ENCODE results near the gene PDIK1L.
"Not testable (repeated sequence)": the region's sequence is repeated elsewhere in the genome, so short reads cannot be mapped to it uniquely, and the experiment has no call there.

Gene PDIK1L

DNA sequence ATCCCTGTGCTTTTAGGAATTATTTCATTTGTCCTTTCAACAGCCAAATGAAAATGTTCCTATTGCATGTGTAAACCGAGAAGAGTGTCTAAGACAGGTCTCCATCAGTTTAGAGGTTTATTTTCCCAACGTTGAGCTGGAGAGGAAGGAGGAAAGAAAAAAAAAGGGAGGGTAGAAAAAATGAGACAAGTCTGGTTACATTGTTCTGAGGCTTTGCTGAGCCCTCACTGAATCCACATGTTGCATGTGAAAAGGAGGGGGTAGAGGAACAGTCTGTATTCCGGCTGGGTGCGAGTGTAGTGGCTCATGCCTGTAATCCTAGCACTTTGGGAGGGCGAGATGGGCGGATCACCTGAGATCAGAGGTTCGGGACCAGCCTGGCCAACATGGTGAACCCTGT is 19.2 kb upstream of the PDIK1L start:
- DNase-seq, result no peak

GRCh38 chr1:26093569-26093968 is 18.1 kb upstream of the PDIK1L start:
- DNase-seq, result peak; percentile 6

GRCh38 chr1:26094076-26094669 is 17.5 kb upstream of the PDIK1L start:
- peak; percentile 3 for DNase-seq

GRCh38 chr1:26094677-26095383 is 16.8 kb upstream of the PDIK1L start:
- peak; percentile 24 for DNase-seq

DNA sequence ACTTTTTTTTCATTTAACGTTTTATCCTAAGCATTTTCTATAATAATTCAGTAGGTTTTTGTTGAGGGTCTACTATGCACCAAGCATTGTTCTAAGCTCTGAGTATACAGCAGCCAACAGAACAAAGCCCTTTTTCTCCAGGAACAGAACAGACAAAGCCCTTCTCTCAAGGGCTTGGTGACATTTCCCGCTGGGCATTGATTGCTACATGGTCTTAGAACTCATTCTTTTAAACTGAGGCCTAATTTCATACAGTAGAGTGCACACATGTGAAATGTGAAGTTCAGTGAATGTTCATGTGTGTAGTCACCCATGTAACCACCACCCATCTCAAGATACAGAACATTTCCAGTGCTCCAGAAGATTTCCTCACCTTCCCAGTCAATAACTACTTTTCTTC is 15.2 kb upstream of the PDIK1L start:
- DNase-seq, result no peak

DNA sequence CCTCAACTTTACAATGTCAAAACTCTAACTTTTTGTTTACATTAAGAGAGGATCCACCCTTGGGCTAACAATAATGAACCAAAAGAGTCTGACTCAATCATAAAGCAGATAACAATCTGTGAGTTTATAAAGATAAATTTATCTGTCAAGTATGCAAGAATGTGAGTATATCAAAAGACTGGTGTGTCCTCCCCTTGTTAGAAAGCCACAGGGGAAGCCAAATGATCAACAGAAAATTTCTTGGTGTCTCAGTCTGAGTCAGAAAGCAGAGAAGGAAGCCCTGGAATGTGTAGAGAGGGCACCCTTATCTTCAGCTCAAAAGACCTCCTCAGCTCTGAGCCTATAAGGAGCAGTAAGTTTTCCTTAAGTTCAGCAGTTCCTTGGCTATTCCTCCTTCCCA is 13.9 kb upstream of the PDIK1L start:
- no peak for DNase-seq

- DNase-seq, result peak; percentile 2
Measured at GRCh38 chr1:26098602-26099001, 13.0 kb upstream of the PDIK1L start.

GRCh38 chr1:26099780-26100179 is 11.8 kb upstream of the PDIK1L start:
- DNase-seq, result peak; percentile 8

DNA sequence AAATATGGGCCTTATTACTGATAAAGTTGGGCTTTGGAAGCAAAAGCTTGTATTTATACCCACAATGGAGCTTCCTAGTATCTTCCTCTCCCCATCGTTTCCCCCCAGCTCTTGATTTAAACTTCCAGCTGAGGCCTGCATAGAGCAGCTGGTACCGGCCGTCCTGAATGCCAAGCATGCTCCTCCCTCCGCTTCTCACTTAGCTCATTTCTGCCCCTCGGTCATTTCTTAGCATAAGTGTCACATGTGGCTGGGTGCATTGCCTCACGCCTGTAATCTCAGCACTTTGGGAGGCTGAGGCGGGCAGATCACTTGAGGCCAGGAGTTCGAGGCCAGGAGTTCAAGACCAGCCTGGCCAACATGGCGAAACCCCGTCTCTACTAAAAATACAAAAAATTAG is 11.4 kb upstream of the PDIK1L start:
- DNase-seq, result not testable (repeated sequence)

GRCh38 chr1:26102119-26102518 is 9.5 kb upstream of the PDIK1L start:
- peak; percentile 16 for DNase-seq

DNA sequence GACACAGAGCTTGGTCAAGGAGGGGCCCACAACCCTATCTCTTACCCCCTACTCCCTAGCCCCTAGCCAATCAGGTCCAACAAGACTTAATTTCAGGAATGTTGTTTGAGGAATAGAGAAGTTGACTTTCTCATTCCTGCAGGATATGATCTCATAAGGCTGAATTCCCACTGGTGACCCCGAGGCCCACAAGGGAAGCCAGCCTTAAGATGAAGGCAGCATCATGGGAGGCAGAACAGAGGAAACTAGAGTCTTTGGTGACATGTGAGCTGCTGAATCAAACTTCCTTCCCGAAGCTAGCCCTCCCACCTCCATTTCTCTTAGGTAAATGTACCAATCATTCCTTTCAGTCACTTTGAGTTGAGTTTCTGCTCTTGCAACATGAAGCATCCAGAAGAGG is 9.1 kb upstream of the PDIK1L start:
- peak; percentile 30 for DNase-seq

DNA sequence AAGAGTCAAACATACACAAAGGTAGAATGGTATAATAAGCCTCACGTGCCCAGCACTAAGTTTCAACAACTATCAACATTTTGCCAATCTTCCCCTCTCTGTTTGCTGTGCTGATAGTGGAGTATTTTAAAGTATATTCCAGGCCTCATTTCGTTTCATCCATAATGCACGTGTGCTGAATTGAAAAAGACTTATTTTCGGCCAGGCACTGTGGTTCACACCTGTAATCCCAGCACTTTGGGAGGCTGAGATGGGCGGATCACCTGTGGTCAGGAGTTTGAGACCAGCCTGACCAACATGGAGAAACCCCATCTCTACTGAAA is 6.4 kb upstream of the PDIK1L start:
- peak; percentile 8 for DNase-seq

DNA sequence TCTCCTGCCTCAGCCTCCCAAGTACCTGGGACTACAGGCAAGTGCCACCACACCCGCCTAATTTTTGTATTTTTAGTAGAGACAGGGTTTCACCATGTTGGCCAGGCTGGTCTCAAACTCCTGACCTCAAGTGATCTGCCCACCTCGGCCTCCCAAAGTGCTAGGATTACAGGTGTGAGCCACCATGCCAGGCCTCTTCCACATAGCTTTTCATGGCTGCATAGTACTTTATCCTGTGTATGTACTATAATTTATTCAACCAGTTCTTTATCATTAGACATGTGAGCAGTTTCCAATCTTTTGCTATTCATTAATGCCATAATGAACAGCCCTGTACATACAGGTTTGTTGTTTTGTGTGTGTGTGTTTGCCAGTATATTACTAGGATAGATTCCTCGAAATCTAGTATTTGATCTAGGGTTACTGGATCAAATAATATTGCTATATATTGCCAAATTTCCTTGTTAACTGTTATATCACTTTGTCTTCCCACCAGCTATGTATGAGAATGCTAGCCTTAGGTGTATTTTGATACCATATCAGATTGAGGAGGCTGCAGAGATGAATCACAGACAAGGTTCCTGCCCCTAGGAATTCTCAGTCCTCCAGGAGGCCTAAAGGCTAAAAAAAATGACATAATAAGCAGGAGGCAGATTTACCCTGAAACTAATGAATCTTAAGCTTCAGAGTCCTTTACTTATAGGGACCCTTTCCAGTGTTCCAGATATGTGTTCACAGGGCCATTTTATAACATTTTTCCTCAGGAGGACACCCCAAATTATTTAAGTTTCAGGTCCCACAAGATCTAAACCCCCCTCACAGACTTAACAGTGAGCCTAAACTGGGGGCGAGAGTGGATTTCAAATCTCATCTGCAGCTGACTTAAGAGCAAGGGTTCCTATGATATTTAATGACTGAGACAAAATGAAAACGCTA is 2.1 kb upstream of the PDIK1L start:
- DNase-seq, result no peak

DNA sequence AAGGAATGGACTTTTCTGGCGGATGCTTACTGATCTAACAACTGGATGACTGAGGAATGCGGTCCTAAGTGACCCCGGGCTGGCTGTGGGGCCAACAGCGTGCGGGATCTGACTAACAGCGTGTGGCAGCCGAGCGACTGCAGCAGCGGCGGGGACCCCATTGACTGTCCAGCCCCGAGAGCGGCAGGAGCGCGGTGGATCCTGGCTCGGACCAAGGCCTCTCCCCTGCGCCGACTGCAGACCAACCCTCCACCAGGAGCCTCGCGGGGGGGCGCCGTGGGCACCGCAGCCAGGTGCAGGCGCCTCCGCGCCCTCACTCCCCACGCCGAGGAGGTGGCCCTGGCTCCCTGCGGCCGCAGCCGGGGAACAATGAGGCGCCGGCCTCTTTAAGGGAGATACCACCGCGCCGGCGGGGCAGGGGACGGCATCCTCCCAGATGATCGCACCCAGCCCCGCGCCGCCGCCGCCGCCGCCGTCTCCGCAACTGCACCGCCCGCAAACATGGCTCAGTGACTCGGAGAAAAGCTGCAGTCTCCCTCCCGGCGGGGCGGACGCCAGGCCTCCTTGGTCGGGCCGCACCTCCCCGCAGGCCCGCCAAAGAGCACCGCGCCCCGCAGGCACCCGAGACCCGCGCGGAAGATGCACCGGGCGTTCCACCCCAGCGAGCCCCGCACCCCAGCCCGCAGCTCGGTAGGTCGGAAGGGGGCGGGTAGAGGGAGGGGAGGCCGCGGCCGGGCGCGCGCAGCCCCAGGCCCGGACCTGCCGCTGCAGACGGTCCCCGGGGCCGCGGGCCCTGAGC is 694 bp upstream of the PDIK1L start:
- peak; percentile 92 for DNase-seq

DNA sequence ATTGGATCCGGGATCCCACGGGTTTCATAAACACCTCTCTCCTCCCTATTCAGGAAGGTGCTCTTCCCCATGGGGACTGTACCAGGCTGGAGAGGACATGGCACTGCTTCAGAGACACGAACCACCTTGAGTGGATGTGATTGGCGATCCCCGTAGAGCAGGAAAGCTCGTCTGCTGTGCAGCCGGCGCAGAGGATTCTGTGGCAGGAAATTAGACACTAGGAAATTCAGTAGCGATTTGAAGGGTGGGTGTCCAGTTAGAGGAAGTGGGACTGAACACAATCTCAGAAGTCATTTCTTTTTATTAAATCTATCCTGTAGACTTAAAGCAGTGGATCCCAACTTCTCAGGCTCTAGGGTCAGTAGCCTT is 767 bp downstream of the PDIK1L start:
- DNase-seq, result no peak

GRCh38 chr1:26114165-26114927 is 2.7 kb downstream of the PDIK1L start:
- no peak for DNase-seq

- no peak for DNase-seq
Measured at GRCh38 chr1:26119892-26120608, 8.4 kb downstream of the PDIK1L start.

DNA sequence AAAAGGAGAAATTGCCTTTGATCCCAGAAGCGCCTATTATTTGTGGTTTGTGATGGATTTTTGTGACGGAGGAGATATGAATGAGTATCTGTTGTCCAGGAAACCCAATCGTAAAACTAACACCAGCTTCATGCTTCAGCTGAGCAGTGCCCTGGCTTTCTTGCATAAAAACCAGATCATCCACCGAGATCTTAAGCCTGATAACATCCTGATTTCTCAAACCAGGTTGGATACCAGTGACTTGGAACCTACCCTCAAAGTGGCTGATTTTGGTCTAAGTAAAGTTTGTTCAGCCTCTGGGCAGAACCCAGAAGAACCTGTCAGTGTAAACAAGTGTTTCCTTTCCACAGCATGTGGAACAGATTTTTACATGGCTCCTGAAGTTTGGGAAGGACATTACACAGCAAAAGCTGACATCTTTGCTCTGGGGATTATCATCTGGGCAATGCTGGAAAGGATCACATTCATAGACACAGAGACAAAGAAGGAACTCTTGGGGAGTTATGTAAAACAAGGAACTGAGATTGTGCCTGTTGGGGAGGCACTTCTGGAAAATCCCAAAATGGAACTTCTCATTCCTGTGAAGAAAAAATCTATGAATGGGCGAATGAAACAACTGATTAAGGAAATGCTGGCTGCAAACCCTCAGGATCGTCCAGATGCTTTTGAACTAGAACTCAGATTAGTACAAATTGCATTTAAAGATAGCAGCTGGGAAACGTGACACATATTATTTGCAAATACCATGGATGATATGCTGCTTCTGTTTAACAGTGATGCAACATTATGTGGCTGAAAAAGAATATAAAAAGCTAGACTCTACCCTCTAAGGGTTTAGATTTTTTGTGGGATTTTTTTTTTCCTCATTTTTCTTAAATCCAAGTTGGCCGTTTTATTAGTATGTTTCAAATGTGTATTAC is 10.5 kb downstream of the PDIK1L start:
- DNase-seq, result no peak

DNA sequence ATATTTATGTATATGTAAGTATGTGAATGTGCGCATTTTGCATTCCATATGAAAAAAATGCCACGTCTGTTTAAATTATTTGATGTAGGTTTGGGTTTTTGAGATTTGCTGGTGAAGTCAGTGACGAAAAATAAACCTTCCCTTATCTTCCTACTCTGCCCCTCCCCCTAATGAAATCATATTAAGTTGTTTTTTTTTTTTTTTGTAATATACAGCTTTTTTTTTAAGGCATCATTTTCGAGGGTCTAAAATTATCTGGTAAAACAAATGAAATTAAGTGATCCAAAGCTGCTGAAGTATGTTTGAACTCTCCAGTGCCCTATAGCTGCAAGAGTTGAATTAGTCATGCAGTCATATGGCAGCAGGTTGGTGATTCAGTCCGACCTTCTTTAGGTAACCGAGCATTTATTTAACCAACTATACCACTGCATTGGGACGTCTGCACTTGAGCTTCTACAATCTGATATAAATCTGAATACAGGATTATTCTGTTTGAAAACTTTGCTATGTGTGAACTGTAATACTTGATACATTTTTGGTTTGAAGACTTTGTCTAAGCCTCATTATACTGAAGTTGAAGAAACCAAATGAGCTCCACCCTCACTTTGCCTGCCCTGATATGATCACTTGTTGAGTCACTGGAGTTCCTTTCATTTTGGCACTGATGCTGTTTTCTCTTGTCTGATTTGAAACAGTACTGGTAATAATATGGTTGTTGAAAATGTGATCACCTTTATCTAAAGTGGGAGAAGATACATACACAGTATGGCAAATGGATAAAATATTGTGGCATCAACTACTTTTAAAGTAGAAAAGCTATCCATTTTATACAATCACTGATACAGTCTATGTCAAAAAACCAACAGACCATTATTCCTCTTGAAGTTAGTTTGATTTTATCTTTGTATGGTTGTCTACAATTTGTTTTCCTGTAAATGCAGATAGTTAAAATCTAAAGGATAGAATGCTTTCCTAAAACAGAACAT is 11.7 kb downstream of the PDIK1L start:
- no peak for DNase-seq
